Measurements from ENCODE around the gene BTBD18. TPM values are rescaled to one million over a fixed set of nuclear protein-coding genes. Genes with fewer than 3 reads are reported as not detected.
A peak's percentile ranks its signal among the peaks of the same experiment; 100 is the strongest.
"Not testable (repeated sequence)": the region's sequence is repeated elsewhere in the genome, so short reads cannot be mapped to it uniquely, and the experiment has no call there.

Gene BTBD18
- total RNA-seq, 4 donors from 2014 or later = not detected

GRCh38 chr11:57712256-57713150 is 39.1 kb downstream of the BTBD18 start, which contains the start of gene TMX2:
TMX2 (plus strand) TSS chr11:57712593; CDS start chr11:57712619, 26 bp downstream.
- H3K9me3 ChIP-seq = no peaks in the 10 kb centered on the region
- TF ChIP-seq EP300 (IDR thresholded peaks at IDR 0.05; ENCODE audit: low read depth) (no peak), POLR2AphosphoS5 (IDR thresholded peaks at IDR 0.05) (peak; percentile 46 to 86 (median 68)), CTCF (IDR thresholded peaks at IDR 0.05) (no peak), POLR2A (IDR thresholded peaks at IDR 0.05) (peak; percentile 69)
- 0 to 1% methylated on average over 11 to 53 of the region's 53 CpGs for WGBS, 2 donors (ENCODE audit: low coverage in 1 of 2)
- H3K27ac ChIP-seq = peak within 1 kb of the TSS; percentile 89 to 97 (median 94)
- intact Hi-C loops (cut with DNase I; ENCODE audit: low total_unique reads) = no loop called here
- no peaks in the 10 kb centered on the region for H3K36me3 ChIP-seq
- H3K4me1 ChIP-seq = peaks cover 22 to 39% (median 29%) of the 10 kb centered on the region in 4 donors
- H3K4me3 ChIP-seq = peak within 1 kb of the TSS; percentile 82 to 97 (median 90)
- in situ Hi-C loops (cut with MboI; ENCODE audit: low pct_ligation_motif_present in 1 of 4, low pct_unique_long_range_greater_than_20kb in 1 of 4, low sequenced_read_pairs in 3 of 4) = no loop called here
- peak; percentile 94 for DNase-seq
- no peaks in the 10 kb centered on the region for H3K27me3 ChIP-seq

DNA sequence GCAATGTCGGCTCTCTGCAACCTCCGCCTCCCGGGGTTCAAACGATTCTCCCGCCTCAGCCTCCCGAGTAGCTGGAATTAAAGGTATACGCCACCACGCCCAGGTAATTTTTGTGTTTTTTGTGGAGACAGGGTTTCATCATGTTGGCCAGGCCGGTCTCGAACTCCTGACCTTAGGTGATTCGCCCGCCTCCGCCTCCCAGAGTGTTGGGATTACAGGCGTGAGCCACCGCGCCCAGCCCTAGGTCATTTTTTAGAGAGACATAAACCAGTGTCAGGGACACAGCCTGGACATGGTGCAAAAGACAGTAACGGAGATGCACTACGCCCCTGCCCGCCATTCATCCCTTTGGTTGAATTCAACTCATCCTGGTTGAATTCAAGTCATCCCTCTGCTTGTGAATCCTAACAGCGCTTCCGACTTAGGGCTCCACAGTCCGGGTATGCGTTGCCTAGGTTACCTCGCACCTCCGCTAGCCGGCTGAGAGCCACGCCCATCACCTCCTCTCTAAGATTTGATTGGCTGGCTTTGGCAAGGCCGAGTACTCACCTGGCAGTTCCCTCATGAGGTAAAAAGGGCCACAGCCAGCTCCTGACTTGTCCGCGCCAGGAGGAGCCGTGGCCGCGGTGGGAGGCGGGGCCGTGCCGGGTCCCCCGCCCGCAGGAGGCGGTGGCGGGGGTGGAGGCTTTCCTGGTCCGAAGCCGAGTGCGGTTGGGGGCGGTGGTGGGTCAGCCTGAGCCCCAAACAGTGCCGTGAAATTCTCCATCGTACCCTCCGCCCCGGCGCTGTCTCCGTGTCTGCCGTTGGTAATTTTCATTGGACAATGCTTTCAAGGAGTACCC is 40.0 kb downstream of the BTBD18 start, which contains the start of gene MED19:
MED19 (minus strand) TSS at position 802 of the 842 bp plus-strand sequence; CDS start at position 766, 36 bp downstream.
- Histone ChIP-seq H3K4me1 (peaks cover 22 to 39% (median 29%) of the 10 kb centered on the region in 4 donors), H3K9me3 (no peaks in the 10 kb centered on the region), H3K27ac (peak within 1 kb of the TSS; percentile 89 to 97 (median 94)), H3K36me3 (no peaks in the 10 kb centered on the region), H3K4me3 (peak within 1 kb of the TSS; percentile 82 to 97 (median 90)), H3K27me3 (no peaks in the 10 kb centered on the region)
- DNase-seq = peak; percentile 88
- intact Hi-C loops (cut with DNase I; ENCODE audit: low total_unique reads) = no loop called here
- WGBS, 2 donors (ENCODE audit: low coverage in 1 of 2) = 8% methylated on average over 44 of the region's 51 CpGs; no CpG with 5 or more reads in 1 of the 2 donors
- TF ChIP-seq CTCF (IDR thresholded peaks at IDR 0.05) (no peak), POLR2AphosphoS5 (IDR thresholded peaks at IDR 0.05) (peak in 2 of 3 donors; percentile 65 to 66), EP300 (IDR thresholded peaks at IDR 0.05; ENCODE audit: low read depth) (no peak), POLR2A (IDR thresholded peaks at IDR 0.05) (peak; percentile 72)
- in situ Hi-C loops (cut with MboI; ENCODE audit: low pct_ligation_motif_present in 1 of 4, low pct_unique_long_range_greater_than_20kb in 1 of 4, low sequenced_read_pairs in 3 of 4) = no loop called here

DNA sequence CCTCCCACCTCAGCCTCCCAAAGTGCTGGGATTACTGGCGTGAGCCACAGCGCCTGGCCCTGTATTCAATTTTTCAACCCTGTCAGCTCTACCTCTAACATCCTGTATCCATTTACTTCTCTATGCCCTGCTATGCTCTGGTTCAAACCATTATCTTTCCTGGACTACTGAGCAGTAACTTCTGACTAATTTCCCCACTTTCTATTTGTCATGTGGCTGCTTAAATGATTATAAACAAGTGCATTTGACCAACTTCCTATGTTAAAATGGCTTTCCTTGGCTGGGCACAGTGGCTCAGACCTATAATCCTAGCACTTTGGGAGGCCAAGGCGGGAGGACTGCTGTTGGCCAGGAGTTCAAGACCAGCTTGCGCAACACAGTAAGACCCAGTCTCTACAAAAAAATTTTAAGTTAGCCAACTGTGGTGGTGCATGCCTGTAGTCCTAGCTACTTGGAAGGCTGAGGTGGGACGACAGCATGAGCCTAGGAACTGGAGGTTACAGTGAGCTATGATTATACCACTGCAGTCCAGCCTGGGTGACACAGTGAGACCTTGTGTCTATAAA is 41.7 kb downstream of the BTBD18 start:
- WGBS, 2 donors (ENCODE audit: low coverage in 1 of 2) = 88 to 100% methylated on average over 2 to 5 of the region's 5 CpGs
- Histone ChIP-seq H3K4me3 (no peak overlapping the region), H3K27me3 (no peaks in the 10 kb centered on the region), H3K9me3 (no peaks in the 10 kb centered on the region), H3K36me3 (peaks cover 0 to under 1% (median 0%) of the 10 kb centered on the region in 4 donors), H3K27ac (no peak overlapping the region), H3K4me1 (peaks cover 22 to 36% (median 29%) of the 10 kb centered on the region in 4 donors)
- in situ Hi-C loops (cut with MboI; ENCODE audit: low pct_ligation_motif_present in 1 of 4, low pct_unique_long_range_greater_than_20kb in 1 of 4, low sequenced_read_pairs in 3 of 4) = no loop called here
- DNase-seq = no peak
- TF ChIP-seq CTCF (IDR thresholded peaks at IDR 0.05) = no peak
- TF ChIP-seq POLR2A (IDR thresholded peaks at IDR 0.05) = no peak
- no peak for TF ChIP-seq EP300 (IDR thresholded peaks at IDR 0.05; ENCODE audit: low read depth)
- intact Hi-C loops (cut with DNase I; ENCODE audit: low total_unique reads) = no loop called here

DNA sequence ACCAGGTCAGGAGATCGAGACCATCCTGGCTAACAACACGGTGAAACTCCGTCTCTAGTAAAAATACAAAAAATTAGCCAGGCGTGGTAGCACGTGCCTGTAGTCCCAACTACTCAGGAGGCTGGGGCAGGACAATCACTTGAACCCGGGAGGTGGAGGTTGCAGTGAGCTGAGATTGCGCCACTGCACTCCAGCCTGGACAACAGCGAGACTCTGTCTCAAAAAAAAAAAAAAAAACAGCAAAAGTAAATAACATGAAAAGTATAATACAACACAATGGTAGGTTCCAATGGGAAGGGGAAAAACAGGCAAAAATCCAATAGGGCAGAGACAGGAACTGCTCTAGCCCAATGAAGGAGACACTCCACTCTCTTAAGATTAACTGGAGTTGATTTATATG is 46.2 kb downstream of the BTBD18 start:
- H3K27me3 ChIP-seq; DNase-seq; H3K4me1 ChIP-seq; H3K9me3 ChIP-seq; intact Hi-C loops (cut with DNase I; ENCODE audit: low total_unique reads); in situ Hi-C loops (cut with MboI; ENCODE audit: low pct_ligation_motif_present in 1 of 4, low pct_unique_long_range_greater_than_20kb in 1 of 4, low sequenced_read_pairs in 3 of 4); H3K27ac ChIP-seq; H3K4me3 ChIP-seq: not testable (repeated sequence)
- peaks cover 0 to 30% (median 13%) of the 10 kb centered on the region in 4 donors for H3K36me3 ChIP-seq
- 94 to 100% methylated on average over 2 to 8 of the region's 8 CpGs for WGBS, 2 donors (ENCODE audit: low coverage in 1 of 2)

All from transverse colon (tissue), 4 donors.